Pancreas (tissue), 10 donors: ENCODE results near the gene NR2E3. TPM values are rescaled to one million over a fixed set of nuclear protein-coding genes. Genes with fewer than 3 reads are reported as not detected.
A peak's percentile ranks its signal among the peaks of the same experiment; 100 is the strongest.

Source experiments
- ATAC-seq, 4 donors: fragments of 200-7000 bp; cut with Tn5 transposase; one replicate each; pipeline versions ENCODE4 v1.8.0 to v1.9.1; 2020; ENCODE audit warnings: mild to moderate bottlenecking in 4 of 4, moderate library complexity in 4 of 4
- DNase-seq, 6 donors: peaks; one replicate each; pipeline ENCODE4 v3.0.0-alpha.2; 2020
- FAIRE-seq: peaks from 2 replicates; lab custom pipeline; 2012; peaks lifted over from hg19 to GRCh38; lab: Jason Lieb, UNC
- H3K27ac ChIP-seq, 4 donors: fragments of 200-600 bp; sonication (generic); 1 replicate in 3 of 4; 2 replicates in 1 of 4; pipeline versions ENCODE4 v1.5.0 to v1.8.0; 2020
- H3K27me3 ChIP-seq, 4 donors: fragments of 200-600 bp; one replicate each; pipeline ENCODE4 v1.8.0; 2021
- H3K36me3 ChIP-seq, 3 donors: fragments of 200-600 bp; sonication (generic) in 1 of 3; one replicate each; pipeline versions ENCODE4 v1.5.0 to v1.8.0; 2020 to 2021
- H3K4me1 ChIP-seq, 3 donors: fragments of 200-600 bp; one replicate each; pipeline ENCODE4 v1.8.0; 2021
- H3K4me3 ChIP-seq, 4 donors: fragments of 200-600 bp; sonication (generic) in 2 of 4; one replicate each; pipeline versions ENCODE4 v1.5.0 to v1.8.0; 2020 to 2021
- H3K9me3 ChIP-seq, 4 donors: fragments of 200-600 bp; one replicate each; pipeline ENCODE4 v1.8.0; 2021
- WGBS, 2 donors: extraction: QIAGEN DNeasy Blood & Tissue Kit; methylation state at CpG; one replicate each; pipeline ENCODE4 v1.1.7; 2013; 5-methylcytosine and 5-hydroxymethylcytosine counted together
- intact Hi-C, 3 donors: fragments of 100-400 bp; cut with DNase I; formaldehyde crosslinking; loops; one replicate each; pipeline versions ENCODE4 v1.11.1 to v1.14.2; 2022
- polyA plus RNA-seq, 2 donors: library from polyadenylated mRNA; stranded (reverse); fragments of 200-250 nt; gene quantifications; one replicate each; pipeline ENCODE4 v1.2.3, GENCODE V29; 2013
- total RNA-seq, 6 donors: library from RNA; stranded (reverse); fragmentation: NEBNext Ultra II Directional in 4 of 6; extraction: Animal tissue kit (Norgen Biotek cat#: 25700) in 4 of 6; gene quantifications; one replicate each; pipeline versions ENCODE4 v1.2.1 to v1.2.4, GENCODE V29; 2021 to 2023
- TF ChIP-seq, protein P1 (sequence below), 4 donors: fragments of 200-600 bp; sonication (generic) in 3 of 4; IDR thresholded peaks; one replicate each; pipeline versions ENCODE4 v1.5.0 to v1.8.0; 2021; ENCODE audit warnings: antibody characterized with exemption in 4 of 4
- donor health status: healthy with polysubstance abuse.
- donor health status: DM: no; HTN: no; CAD: no; lungs with moderate emphysema.
- donor health status: DM: no; HTN: no; CAD: no.
- donor health status: control.
- donor health status: control.
- donor health status: Bipolar disorder and iron deficiency.
- donor health status: DM: yes; HTN: yes; CAD: no.
- donor health status: DM: no; HTN: no; CAD: no.
- donor health status: DM: no; HTN: no; CAD: no.
- donor health status: DM: yes; HTN: yes; CAD: no.

Gene NR2E3
- total RNA-seq (under 1 TPM in 5 of 6 donors, not detected in 1; 0.19 to 0.67 (median 0.34) TPM), polyA plus RNA-seq (under 1 TPM; 0.59 to 0.80 TPM)

DNA sequence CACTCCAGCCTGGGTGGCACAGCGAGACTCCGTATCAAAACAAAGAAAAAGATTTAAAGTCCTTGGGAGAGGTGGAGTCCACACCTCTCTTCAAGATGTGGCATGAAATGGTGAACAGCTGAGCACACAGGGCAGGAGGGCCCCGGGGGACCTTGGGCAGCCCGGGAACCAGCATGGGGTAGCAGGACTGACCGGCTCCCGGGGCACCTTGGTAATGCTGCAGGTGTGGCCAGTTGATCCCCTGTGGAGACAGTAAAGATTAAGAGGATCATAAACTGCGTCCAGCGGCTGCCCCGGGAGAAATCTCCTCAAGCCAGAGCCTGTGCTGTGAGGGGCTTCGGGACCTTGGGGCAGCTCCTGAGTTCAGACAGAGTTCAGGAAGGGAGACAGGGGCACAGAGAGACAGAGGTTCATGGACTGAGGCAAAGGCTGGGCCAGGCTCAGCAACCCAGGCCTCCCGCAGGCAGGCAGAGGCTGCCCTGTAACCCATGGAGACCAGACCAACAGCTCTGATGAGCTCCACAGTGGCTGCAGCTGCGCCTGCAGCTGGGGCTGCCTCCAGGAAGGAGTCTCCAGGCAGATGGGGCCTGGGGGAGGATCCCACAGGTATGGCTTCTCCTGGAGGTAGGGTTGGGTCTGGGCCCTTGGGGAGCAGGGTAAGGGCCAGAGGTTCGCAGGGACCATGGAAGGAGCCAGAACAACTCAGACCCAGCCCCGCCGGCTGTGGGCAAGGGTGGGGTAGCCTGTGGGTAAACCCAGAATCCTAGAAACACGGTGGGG is at the start of gene NR2E3:
Gene NR2E3 (plus strand): TSS at position 299 of the 780 bp plus-strand sequence. CDS start 190 bp downstream, at position 489.
- peak in 1 of 4 donors; percentile 21 for ATAC-seq
- H3K4me3 ChIP-seq: no peak within 1 kb of the TSS
- no peak for FAIRE-seq
- 50 to 56% methylated on average over 16 of the region's 16 CpGs for WGBS, 2 donors
- TF ChIP-seq, protein P1, sequence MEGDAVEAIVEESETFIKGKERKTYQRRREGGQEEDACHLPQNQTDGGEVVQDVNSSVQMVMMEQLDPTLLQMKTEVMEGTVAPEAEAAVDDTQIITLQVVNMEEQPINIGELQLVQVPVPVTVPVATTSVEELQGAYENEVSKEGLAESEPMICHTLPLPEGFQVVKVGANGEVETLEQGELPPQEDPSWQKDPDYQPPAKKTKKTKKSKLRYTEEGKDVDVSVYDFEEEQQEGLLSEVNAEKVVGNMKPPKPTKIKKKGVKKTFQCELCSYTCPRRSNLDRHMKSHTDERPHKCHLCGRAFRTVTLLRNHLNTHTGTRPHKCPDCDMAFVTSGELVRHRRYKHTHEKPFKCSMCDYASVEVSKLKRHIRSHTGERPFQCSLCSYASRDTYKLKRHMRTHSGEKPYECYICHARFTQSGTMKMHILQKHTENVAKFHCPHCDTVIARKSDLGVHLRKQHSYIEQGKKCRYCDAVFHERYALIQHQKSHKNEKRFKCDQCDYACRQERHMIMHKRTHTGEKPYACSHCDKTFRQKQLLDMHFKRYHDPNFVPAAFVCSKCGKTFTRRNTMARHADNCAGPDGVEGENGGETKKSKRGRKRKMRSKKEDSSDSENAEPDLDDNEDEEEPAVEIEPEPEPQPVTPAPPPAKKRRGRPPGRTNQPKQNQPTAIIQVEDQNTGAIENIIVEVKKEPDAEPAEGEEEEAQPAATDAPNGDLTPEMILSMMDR (IDR thresholded peaks at IDR 0.05): no peak
- H3K4me1 ChIP-seq: no peaks in the 10 kb centered on the region
- H3K27me3 ChIP-seq: no peaks in the 10 kb centered on the region
- H3K36me3 ChIP-seq: no peaks in the 10 kb centered on the region
- H3K27ac ChIP-seq: no peak within 1 kb of the TSS
- intact Hi-C loops: no loop called here
- H3K9me3 ChIP-seq: no peaks in the 10 kb centered on the region
- no peak for DNase-seq

DNA sequence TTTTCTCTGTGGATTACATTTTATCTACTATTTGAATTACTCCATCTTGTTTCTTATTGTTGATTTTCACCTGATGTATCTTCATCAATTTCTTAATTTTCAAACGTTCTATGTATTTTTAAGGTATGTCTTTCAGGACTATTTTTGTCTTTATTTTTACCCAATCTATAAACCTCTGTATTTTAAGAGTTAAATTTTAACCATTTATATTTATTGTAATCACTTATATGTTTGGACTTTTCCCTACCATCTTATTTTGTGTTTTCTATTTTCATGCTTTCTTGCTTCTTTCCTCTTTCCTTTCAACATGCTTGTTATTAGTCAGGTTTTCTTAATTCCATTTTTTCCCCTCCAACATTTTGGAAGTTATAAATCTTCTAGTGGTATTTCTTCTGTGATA is 49.5 kb upstream of the NR2E3 start:
- ATAC-seq (no peak), FAIRE-seq (no peak), DNase-seq (no peak)
- TF ChIP-seq, protein P1 (IDR thresholded peaks at IDR 0.05): no peak
- Histone ChIP-seq H3K27me3 (no peaks in the 10 kb centered on the region), H3K9me3 (no peaks in the 10 kb centered on the region), H3K36me3 (no peaks in the 10 kb centered on the region), H3K4me3 (no peak overlapping the region), H3K4me1 (no peaks in the 10 kb centered on the region), H3K27ac (no peak overlapping the region)
- intact Hi-C loops: no loop called here
- WGBS, 2 donors: 48 to 76% methylated on average over 1 of the region's 1 CpG

DNA sequence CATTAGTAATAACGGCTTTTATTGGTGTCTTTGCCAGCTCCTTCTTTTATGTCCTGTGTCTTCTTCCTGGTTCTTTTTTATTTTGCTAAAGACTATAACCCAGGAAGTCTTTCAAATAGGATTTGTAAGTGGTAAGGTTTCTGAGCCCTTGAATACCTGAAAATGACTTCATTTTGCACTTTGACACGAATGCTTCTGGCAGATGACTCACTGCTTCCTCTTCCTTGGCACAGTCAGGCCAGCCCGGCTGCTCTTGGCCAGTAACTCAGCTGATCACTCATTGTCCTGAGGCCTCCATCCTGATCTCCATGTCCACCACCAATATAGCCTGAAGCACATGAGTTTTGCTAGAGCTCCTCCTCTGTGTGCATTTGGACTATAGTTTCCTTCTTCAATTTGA is 48.7 kb upstream of the NR2E3 start:
- DNase-seq (no peak), FAIRE-seq (no peak), ATAC-seq (peak in 3 of 4 donors; percentile 30 to 84 (median 70))
- TF ChIP-seq, protein P1 (IDR thresholded peaks at IDR 0.05): no peak
- H3K4me1 ChIP-seq: no peaks in the 10 kb centered on the region
- H3K4me3 ChIP-seq: no peak overlapping the region
- intact Hi-C loops: no loop called here
- no peaks in the 10 kb centered on the region for H3K27me3 ChIP-seq
- no peaks in the 10 kb centered on the region for H3K9me3 ChIP-seq
- no peak overlapping the region for H3K27ac ChIP-seq
- H3K36me3 ChIP-seq: peaks cover 0 to under 1% (median 0%) of the 10 kb centered on the region in 3 donors
- 43 to 64% methylated on average over 3 of the region's 3 CpGs for WGBS, 2 donors

DNA sequence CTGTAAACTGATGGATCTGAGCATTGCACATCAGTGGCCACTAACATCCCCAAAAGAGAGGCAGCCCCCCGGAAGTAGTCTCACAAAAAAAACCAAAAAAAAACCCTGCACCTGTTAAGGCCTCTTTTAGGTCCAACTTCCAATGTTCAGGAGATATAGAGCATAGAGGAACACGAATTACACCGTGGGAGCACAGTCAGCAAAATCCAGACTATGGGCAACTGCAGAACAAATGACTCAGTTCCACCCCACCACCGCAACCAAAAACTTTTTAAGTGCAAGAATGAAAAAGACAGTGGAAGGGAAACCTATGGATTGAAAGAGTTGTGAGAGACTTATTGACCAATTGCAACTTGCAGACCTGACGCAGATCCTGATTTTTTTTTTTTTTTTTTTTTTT is 42.2 kb upstream of the NR2E3 start:
- DNase-seq (no peak), ATAC-seq (no peak), FAIRE-seq (no peak)
- intact Hi-C loops: no loop called here
- Histone ChIP-seq H3K27ac (no peak overlapping the region), H3K36me3 (peaks cover 0 to 4% (median 0%) of the 10 kb centered on the region in 3 donors), H3K4me1 (no peaks in the 10 kb centered on the region), H3K27me3 (no peaks in the 10 kb centered on the region), H3K9me3 (no peaks in the 10 kb centered on the region), H3K4me3 (no peak overlapping the region)
- TF ChIP-seq, protein P1 (IDR thresholded peaks at IDR 0.05): no peak
- 85 to 90% methylated on average over 5 of the region's 5 CpGs for whole genome bisulfite sequencing, 2 donors
